Measurements from ENCODE around the gene NAALADL1. TPM values are rescaled to one million over a fixed set of nuclear protein-coding genes. Genes with fewer than 3 reads are reported as not detected.

Gene NAALADL1
- total RNA-seq, 2 experiments from 2014 or later, result 2.7 to 3.9 TPM

GRCh38 chr11:65040847-65041622 is 17.3 kb downstream of the NAALADL1 start, which contains the start of gene SAC3D1:
Gene SAC3D1 (plus strand): TSS chr11:65041210. CDS start chr11:65041293, 83 bp downstream.
- peak within 1 kb of the TSS; percentile 91 for H3K4me2 ChIP-seq (ENCODE audit: low read length)
- TF ChIP-seq EZH2phosphoT487 (IDR thresholded peaks at IDR 0.05; ENCODE audit: borderline replicate concordance, low read depth, low read length) (no peak), CTCF (conservative IDR thresholded peaks at IDR 0.05; ENCODE audit: low read length) (no peak)
- ChIA-PET POLR2A (interaction anchor here (0.5 to 1.4 kb wide), 3 partner anchors 11 to 13 kb away, joined by 3 to 6 read pairs (median 4); no protein-coding TSS in a partner anchor), CTCF (ENCODE audit: unreplicated experiment) (no interaction called here)
- H3K9me3 ChIP-seq (ENCODE audit: low read length), result no peaks in the 10 kb centered on the region
- peak within 1 kb of the TSS; percentile 90 for H2AFZ ChIP-seq (ENCODE audit: low read length)
- peak within 1 kb of the TSS; percentile 84 for H3K27ac ChIP-seq (ENCODE audit: low read depth, low read length, poor library complexity, severe bottlenecking)
- DNase-seq (ENCODE audit: low spot score), result peak; percentile 94
- no peaks in the 10 kb centered on the region for H3K9me2 ChIP-seq (ENCODE audit: insufficient read depth, low read length)
- peaks cover 36% of the 10 kb centered on the region for H3K4me1 ChIP-seq (ENCODE audit: insufficient read depth, low read length, poor library complexity, severe bottlenecking)
- BruUV-seq (replicated peaks), result no TSS peak
- peaks cover 44% of the 10 kb centered on the region for H3K36me3 ChIP-seq (ENCODE audit: insufficient read depth, low read length)
- H3K4me3 ChIP-seq (ENCODE audit: low read depth, low read length, poor library complexity, severe bottlenecking), result peak within 1 kb of the TSS; percentile 76
- H4K20me1 ChIP-seq (ENCODE audit: insufficient read depth, low read length), result no peaks in the 10 kb centered on the region
- H3K79me2 ChIP-seq (ENCODE audit: insufficient read depth, low read depth, low read length), result peaks cover 23% of the 10 kb centered on the region; the same call in 1 of the 2 replicates
- intact Hi-C loops (cut with micrococcal nuclease; ENCODE audit: unreplicated experiment), result loop anchor here (1.0 to 2.0 kb wide), 4 partner anchors 14 to 55 kb away; partner anchors contain the start of genes ARL2, CDCA5, SNX15 and VPS51

- no peak for DNase-seq (ENCODE audit: low spot score)
- H3K4me3 ChIP-seq (ENCODE audit: low read depth, low read length, poor library complexity, severe bottlenecking), result peak overlapping the region; percentile 76
- POLR2A ChIA-PET, result interaction anchor here (0.5 to 1.6 kb wide), 4 partner anchors 11 to 57 kb away, joined by 3 to 7 read pairs (median 4); partner anchors contain the start of gene CDCA5
Measured at GRCh38 chr11:65040520-65040846, 17.9 kb downstream of the NAALADL1 start.

More at GRCh38 chr11:65040520-65040846, 17.9 kb downstream of the NAALADL1 start:
- Histone ChIP-seq H3K4me1 (ENCODE audit: insufficient read depth, low read length, poor library complexity, severe bottlenecking) (peaks cover 36% of the 10 kb centered on the region), H3K36me3 (ENCODE audit: insufficient read depth, low read length) (peaks cover 38% of the 10 kb centered on the region), H3K4me2 (ENCODE audit: low read length) (peak overlapping the region; percentile 91), H3K9me3 (ENCODE audit: low read length) (no peaks in the 10 kb centered on the region), H3K9me2 (ENCODE audit: insufficient read depth, low read length) (no peaks in the 10 kb centered on the region), H3K79me2 (ENCODE audit: insufficient read depth, low read depth, low read length) (peaks cover 23% of the 10 kb centered on the region; the same call in 1 of the 2 replicates), H4K20me1 (ENCODE audit: insufficient read depth, low read length) (no peaks in the 10 kb centered on the region), H3K27ac (ENCODE audit: low read depth, low read length, poor library complexity, severe bottlenecking) (peak overlapping the region; percentile 84), H2AFZ (ENCODE audit: low read length) (peak overlapping the region; percentile 90)
- BruUV-seq (replicated peaks), result no TSS peak
- intact Hi-C loops (cut with micrococcal nuclease; ENCODE audit: unreplicated experiment), result loop anchor here (1.0 to 2.0 kb wide), 4 partner anchors 13 to 56 kb away; partner anchors contain the start of genes ARL2, CDCA5, SNX15 and VPS51
- no peak for TF ChIP-seq EZH2phosphoT487 (IDR thresholded peaks at IDR 0.05; ENCODE audit: borderline replicate concordance, low read depth, low read length)
- TF ChIP-seq CTCF (conservative IDR thresholded peaks at IDR 0.05; ENCODE audit: low read length), result no peak
- CTCF ChIA-PET (ENCODE audit: unreplicated experiment), result no interaction called here
